Measurements from ENCODE around the gene LRRC15.

Gene LRRC15

GRCh38 chr3:194386066-194386465, 16.5 kb upstream of the LRRC15 start:
- no peak for DNase-seq (ENCODE audit: low read depth in 3 of 3)

- DNase-seq (ENCODE audit: low read depth in 3 of 3): no peak
Measured at GRCh38 chr3:194384569-194385001, 15.0 kb upstream of the LRRC15 start.

- DNase-seq (ENCODE audit: low read depth in 3 of 3): no peak
Measured at GRCh38 chr3:194384156-194384555, 14.6 kb upstream of the LRRC15 start.

- no peak for DNase-seq (ENCODE audit: low read depth in 3 of 3)
Measured at GRCh38 chr3:194383276-194383940, 13.9 kb upstream of the LRRC15 start.

- DNase-seq (ENCODE audit: low read depth in 3 of 3): no peak
Measured at GRCh38 chr3:194382892-194383223, 13.3 kb upstream of the LRRC15 start.

GRCh38 chr3:194382196-194382891, 12.8 kb upstream of the LRRC15 start:
- no peak for DNase-seq (ENCODE audit: low read depth in 3 of 3)

- DNase-seq (ENCODE audit: low read depth in 3 of 3): no peak
Measured at GRCh38 chr3:194381460-194381875, 11.9 kb upstream of the LRRC15 start.

- no peak for DNase-seq (ENCODE audit: low read depth in 3 of 3)
Measured at GRCh38 chr3:194380326-194380725, 10.8 kb upstream of the LRRC15 start.

GRCh38 chr3:194379651-194380050, 10.1 kb upstream of the LRRC15 start:
- no peak for DNase-seq (ENCODE audit: low read depth in 3 of 3)

- DNase-seq (ENCODE audit: low read depth in 3 of 3): no peak
Measured at GRCh38 chr3:194379231-194379630, 9.7 kb upstream of the LRRC15 start.

GRCh38 chr3:194377708-194378107, 8.2 kb upstream of the LRRC15 start:
- no peak for DNase-seq (ENCODE audit: low read depth in 3 of 3)

- DNase-seq (ENCODE audit: low read depth in 3 of 3): no peak
Measured at GRCh38 chr3:194376241-194376560, 6.7 kb upstream of the LRRC15 start.

GRCh38 chr3:194375473-194376240, 6.1 kb upstream of the LRRC15 start:
- DNase-seq (ENCODE audit: low read depth in 3 of 3): no peak

- no peak for DNase-seq (ENCODE audit: low read depth in 3 of 3)
Measured at GRCh38 chr3:194374935-194375334, 5.4 kb upstream of the LRRC15 start.

- no peak for DNase-seq (ENCODE audit: low read depth in 3 of 3)
Measured at GRCh38 chr3:194373899-194374298, 4.4 kb upstream of the LRRC15 start.

GRCh38 chr3:194373028-194373427, 3.5 kb upstream of the LRRC15 start:
- DNase-seq (ENCODE audit: low read depth in 3 of 3): no peak

GRCh38 chr3:194370753-194371152, 1.2 kb upstream of the LRRC15 start:
- no peak for DNase-seq (ENCODE audit: low read depth in 3 of 3)

GRCh38 chr3:194368918-194369317, 625 bp downstream of the LRRC15 start:
- no peak for DNase-seq (ENCODE audit: low read depth in 3 of 3)

GRCh38 chr3:194367992-194368841, 1.3 kb downstream of the LRRC15 start:
- DNase-seq (ENCODE audit: low read depth in 3 of 3): no peak

GRCh38 chr3:194365978-194366490, 3.5 kb downstream of the LRRC15 start:
- DNase-seq (ENCODE audit: low read depth in 3 of 3): no peak

- DNase-seq (ENCODE audit: low read depth in 3 of 3): no peak
Measured at GRCh38 chr3:194365526-194365925, 4.0 kb downstream of the LRRC15 start.

Measured in stimulated activated CD4-positive, alpha-beta T cell treated with anti-CD3 and anti-CD28 coated beads, TNF-alpha, amount 100 ng/mL, for 4 hours (primary cell).